IPS DF 4.7 (cell line): ENCODE data around the gene UBE2G2.

ENCODE experiments used
- DNase-seq: peaks from one replicate; pipeline ENCODE4 v3.0.0-alpha.2; 2013; ENCODE audit warnings: low spot score; ENCODE audit errors: extremely low read depth

Gene UBE2G2

GRCh38 chr21:44790368-44790767, 11.3 kb downstream of the UBE2G2 start:
- no peak for DNase-seq

GRCh38 chr21:44789880-44790279, 11.7 kb downstream of the UBE2G2 start:
- no peak for DNase-seq

- no peak for DNase-seq
These were observed 15.8 kb downstream of the UBE2G2 start for GRCh38 chr21:44785620-44786335.

DNA sequence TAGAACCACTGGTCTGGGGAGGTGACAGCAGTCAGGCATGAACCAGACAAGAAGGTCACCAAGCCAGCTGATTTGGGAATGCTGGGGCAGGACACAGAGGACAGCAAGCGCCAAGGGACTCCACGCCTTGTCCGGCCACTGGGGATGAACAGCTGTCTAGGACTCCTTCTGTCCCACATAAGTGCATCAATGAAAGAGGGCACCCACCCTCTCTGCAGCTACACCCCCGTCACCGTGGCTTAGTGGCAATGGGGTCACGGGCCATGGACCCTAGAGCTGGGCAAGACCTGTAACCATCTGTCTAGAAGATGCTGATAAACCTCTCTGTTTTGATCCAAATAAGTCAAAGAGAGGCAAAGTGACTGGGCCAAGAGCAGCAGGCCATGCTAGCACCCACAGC, 16.8 kb downstream of the UBE2G2 start:
- DNase-seq: no peak

- DNase-seq: no peak
These were observed 18.5 kb downstream of the UBE2G2 start for GRCh38 chr21:44783020-44783696.

DNA sequence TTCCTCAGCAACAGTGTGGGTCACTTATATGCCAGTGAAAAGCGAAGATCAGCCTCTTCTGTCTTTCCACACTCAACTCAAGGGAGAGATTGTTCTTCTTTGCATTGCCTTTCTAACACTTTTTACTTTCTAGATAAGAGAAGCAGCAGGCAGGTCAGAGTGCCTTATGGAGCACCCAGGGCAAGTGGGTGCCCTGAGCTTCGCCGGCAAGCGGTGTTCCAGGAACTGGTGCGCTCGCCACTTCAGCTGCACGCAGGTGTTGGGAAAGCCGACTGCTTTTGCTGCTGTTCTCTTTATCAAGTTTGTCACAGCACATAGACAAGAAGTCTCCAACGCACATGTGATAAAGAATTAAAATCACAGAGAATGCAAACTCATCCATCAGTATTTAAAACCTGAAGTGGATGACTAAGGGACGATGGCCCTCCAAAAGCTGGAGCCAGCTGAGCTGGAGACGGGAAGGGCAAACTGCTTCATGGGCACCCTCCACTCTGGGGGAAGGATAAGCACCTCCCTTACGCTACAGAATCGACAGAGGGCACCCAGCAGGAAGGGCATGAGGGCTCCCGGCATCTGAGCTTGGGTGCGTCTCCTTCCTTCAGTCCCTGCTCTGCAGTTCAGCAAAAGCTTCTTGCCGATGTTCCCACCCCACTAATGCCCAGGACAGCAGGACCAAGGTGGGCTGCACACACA, 20.7 kb downstream of the UBE2G2 start:
- no peak for DNase-seq

DNA sequence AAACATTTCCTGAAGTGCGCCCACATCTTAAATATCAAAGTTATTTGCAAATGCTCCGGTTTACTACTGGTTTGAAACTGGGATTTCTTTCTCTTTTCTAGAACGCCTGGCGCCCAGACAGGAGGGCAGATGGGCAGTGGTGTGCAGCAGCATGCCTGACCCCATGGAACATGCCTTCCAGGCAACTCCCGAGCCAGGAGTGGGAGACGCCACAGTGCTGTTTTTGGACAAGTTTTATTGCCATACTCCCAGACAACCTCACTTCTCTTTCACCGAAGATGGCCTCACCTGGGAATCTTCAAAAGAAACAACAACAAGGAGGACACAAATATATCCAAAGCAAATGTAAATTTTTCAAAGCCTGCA, 21.5 kb downstream of the UBE2G2 start:
- DNase-seq: no peak

GRCh38 chr21:44779417-44780136, 22.0 kb downstream of the UBE2G2 start:
- DNase-seq: no peak

- DNase-seq: no peak
These were observed 22.6 kb downstream of the UBE2G2 start for GRCh38 chr21:44778983-44779382.

DNA sequence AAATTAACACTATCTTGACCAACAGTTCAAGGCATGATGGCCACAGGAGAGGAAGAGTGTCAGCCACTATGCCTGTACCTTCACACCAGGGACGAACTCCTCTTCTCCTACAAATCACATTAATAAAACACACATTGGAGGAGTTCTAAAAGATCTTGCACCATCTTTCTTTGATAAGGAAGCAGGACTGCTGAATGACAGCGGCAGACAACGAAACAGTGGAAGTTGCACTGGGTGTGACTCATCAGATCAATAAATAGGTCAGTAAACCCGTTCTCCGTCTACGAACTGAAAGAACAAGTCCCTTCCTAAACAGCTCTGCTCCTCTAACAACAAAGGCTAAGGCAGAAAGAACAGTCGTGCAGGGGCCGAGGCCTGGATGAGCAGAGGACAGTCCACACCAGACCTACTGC, 23.1 kb downstream of the UBE2G2 start:
- DNase-seq: no peak

DNA sequence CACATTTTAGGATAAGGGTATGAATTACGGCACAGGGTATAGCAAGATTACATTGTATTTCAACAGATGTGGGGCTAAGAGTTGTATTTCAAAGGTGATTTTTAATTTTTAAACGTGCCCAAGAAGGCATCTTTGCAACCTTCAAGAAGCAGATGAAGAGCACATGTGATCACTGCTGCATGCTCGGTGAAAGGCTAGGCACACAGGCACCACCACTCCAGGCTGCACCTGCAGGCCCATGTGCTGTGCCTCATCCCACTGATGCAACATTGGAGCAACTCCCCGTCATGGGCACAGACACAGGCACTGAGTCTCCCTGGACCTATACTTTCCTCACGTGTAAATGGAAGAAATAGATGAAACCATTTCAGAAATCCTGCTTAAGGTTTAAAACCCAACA, 23.5 kb downstream of the UBE2G2 start:
- DNase-seq: no peak

GRCh38 chr21:44774972-44775371, 26.6 kb downstream of the UBE2G2 start:
- no peak for DNase-seq

- no peak for DNase-seq
These were observed 28.2 kb downstream of the UBE2G2 start for GRCh38 chr21:44773291-44773932.

GRCh38 chr21:44771896-44772525, 29.6 kb downstream of the UBE2G2 start:
- DNase-seq: no peak

DNA sequence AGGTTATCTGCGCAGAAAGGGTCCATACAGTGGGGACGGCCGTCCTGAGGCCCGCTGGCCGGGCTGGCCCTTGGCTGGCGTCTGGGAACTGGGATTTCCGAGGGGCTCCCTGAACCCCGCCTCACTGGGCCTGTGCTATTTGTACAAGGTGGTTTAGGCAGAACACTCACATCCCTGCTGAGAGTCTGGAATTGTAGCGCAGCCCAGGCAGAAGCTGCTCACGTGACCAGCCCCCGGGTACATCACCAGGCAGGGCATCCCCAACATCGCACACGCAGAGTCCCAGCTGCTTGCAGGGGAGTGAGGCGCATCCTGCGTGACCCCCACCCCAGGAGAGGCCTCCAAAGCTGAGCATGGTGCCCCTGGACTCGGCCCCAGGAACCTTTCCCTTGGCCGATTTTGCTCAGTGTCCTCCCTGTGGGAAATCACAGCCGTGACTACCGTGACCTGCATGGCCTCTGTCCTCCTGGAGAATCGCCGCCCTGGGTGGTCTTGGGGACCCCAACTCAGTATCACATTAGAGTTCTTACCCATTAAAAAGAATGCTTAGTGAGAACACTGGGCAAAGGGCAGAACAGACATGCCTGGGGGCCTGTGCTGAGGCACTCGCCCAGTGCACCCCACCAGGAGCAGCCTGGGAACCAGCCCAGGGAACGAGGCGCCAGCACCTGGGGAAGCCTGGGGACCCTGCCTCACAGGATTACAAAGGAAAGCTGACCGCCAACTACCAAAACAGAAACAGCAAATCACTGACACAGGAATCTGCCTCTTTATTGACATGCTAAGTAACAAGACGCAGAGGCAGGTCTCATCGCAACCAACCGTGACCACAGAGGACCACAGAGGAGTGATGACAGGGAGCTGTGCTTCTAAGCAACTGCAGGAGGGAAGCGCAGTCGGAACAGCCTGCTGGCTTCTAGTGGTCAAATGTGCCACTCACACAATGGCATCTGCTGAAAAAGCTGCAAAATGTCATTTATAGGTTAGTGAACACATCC, 33.5 kb downstream of the UBE2G2 start:
- DNase-seq: no peak

- DNase-seq: no peak
These were observed 34.7 kb downstream of the UBE2G2 start for GRCh38 chr21:44766818-44767354.

DNA sequence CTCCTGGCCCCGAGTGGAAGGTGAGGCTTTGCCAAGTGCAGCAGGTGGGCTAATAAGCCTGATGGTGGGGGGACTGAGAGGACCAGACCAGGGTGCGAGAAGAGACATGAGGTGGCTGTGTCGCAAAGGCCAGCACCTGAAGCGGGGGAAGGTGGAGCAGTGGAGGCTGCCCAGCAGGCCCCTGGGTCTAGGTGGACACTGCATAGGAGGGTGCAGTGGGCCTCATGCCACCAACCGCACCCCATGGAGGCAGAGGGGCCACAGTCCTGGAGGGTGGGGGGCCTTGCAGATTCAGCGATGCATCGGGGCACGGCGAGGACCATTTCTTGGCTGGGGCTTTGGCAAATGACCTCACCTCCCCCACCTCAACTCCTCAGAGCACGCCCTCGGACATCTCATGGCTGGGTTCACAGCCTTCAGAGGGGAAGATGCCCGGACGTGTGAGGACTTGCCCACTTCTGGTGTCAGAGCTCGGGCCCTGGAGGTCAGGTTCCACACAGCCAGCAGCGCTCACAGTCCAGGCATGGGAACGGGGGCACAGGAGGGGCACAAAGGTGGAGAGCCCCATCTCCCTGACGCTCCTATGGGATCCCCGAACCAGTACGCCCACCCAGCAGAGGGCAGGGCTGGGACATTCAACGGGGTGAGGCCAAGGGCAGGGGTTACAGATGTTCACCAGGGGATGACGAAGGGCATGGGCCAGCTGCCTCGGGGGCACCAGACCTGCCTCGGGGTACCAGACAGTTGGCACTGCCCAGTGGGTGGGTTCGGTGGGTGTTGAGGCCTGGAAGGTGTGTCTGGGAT, 35.4 kb downstream of the UBE2G2 start:
- DNase-seq: no peak

- DNase-seq: no peak
These were observed 36.2 kb downstream of the UBE2G2 start for GRCh38 chr21:44765231-44766013.
